Lower leg skin (tissue), 3 donors: ENCODE results near the gene SAMD4B.

Experiments
- CTCF ChIP-seq, 3 donors: fragments of 450-650 bp; IDR thresholded peaks; one replicate each; pipeline ENCODE4 v1.5.1; 2016; ENCODE audit warnings: antibody characterized with exemption in 3 of 3, mild to moderate bottlenecking in 3 of 3, moderate library complexity in 2 of 3
- POLR2A ChIP-seq, 2 donors: fragments of 450-650 bp; IDR thresholded peaks; one replicate each; pipeline ENCODE4 v1.6.1; 2016 to 2017; ENCODE audit warnings: antibody characterized with exemption in 2 of 2, mild to moderate bottlenecking in 1 of 2, moderate library complexity in 1 of 2

DNA sequence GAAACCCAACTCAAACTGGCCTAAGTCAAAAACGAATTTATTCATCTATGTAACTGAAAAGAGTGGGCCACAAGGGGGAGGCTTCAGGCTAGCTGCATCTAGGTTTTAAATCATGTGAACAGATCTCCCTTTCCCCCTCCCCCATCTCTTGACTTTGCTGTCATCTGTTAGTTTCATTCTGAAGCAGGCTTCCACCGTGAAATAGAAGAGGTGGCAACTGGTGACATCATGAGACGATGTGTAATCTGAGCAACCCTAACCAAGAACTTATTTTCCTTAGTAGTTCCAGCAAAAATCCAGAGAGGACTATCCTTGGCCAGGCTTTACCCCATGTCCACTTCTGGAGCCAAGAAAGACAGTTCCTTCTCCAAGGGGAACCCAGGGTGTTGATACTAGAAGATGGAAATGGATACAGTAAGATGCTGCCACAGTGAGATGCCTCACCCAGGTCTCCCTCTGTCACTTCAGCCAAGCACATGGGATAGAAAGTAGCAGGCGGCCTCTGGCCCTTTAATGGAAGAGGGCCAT is 9.4 kb downstream of the SAMD4B start:
- TF ChIP-seq CTCF (IDR thresholded peaks at IDR 0.05) (no peak), POLR2A (IDR thresholded peaks at IDR 0.05) (no peak)
